ENCODE measurements around the gene METTL9. TPM values are rescaled to one million over a fixed set of nuclear protein-coding genes. Genes with fewer than 3 reads are reported as not detected.
"Not testable (repeated sequence)": the region's sequence is repeated elsewhere in the genome, so short reads cannot be mapped to it uniquely, and the experiment has no call there.

METTL9 gene
- total RNA-seq, result 10 to 100 TPM; 70.7 to 95.7 TPM

DNA sequence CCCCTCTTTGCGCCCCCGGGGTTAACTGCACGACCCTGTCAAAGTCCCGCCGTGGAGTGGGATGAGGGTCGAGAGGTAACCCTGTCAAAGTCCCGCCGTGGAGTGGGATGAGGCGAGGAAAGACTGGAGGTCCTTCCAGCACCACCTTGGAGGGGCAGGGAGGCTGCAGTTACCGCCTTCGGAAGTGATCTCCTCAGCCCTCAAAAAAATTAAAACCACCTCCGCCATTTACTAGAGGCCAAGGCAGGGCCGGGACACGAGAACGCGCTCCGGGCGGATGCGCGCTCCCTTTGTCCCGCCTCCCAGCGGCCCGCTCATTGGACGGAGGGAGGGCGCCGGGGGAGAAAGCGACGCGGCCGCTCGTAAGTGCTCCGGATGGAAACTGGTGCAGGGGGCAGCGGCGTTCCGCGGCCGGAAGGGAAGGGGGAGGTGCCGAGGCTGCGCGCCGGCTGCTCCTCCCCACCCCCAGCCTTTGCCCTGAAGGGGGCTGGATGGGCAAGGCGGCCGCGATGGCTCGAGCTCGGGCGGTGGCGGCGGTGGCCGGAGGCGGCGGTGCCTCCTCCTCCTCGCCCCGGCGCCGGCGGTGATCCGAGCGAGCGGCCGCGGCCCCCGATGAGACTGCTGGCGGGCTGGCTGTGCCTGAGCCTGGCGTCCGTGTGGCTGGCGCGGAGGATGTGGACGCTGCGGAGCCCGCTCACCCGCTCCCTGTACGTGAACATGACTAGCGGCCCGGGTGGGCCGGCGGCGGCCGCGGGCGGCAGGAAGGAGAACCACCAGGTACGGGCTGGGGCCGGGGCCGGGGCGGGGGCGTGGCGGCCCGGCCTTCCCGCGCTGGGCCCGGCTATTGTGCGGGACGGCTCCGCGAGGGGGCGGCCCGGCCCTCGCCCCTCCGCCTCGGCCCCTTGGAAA is at the start of gene METTL9:
METTL9 (plus strand) TSS at position 456 of the 909 bp plus-strand sequence; CDS start at position 613, 157 bp downstream.
- peak within 1 kb of the TSS; percentile 94 for H3K27ac Mint-ChIP-seq
- ATAC-seq (replicated peaks), result peak; percentile 96
- H3K36me3 Mint-ChIP-seq (ENCODE audit: low read depth), result no peaks in the 10 kb centered on the region
- peaks cover 30% of the 10 kb centered on the region for H3K4me1 Mint-ChIP-seq
- H3K4me3 Mint-ChIP-seq, result peak within 1 kb of the TSS; percentile 97
- H3K9me3 Mint-ChIP-seq, result no peaks in the 10 kb centered on the region
- no peaks in the 10 kb centered on the region for H3K27me3 Mint-ChIP-seq

DNA sequence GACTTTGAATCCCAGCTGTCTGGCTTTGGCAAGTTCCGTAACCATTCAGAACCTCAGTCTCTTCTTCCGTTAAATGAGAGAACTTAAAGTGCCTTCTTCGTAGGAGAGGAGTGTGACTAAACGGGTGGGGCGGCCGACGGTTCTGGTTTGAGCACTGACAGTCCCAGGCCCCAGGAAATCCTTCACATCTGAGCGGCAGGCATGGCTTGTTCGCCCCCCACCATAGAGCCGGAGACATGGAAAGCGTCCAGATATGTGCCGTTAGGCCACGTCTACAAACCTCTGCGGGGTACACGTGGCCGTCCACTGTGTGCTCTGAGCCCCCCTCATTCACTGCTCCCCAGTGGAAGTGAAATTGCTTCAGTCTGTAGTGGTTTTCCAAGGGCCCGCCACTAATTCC is 49.4 kb upstream of the METTL9 start:
- not testable (repeated sequence) for H3K9me3 Mint-ChIP-seq; ATAC-seq (replicated peaks); H3K27ac Mint-ChIP-seq; H3K27me3 Mint-ChIP-seq; H3K4me1 Mint-ChIP-seq; H3K4me3 Mint-ChIP-seq; H3K36me3 Mint-ChIP-seq (ENCODE audit: low read depth)

DNA sequence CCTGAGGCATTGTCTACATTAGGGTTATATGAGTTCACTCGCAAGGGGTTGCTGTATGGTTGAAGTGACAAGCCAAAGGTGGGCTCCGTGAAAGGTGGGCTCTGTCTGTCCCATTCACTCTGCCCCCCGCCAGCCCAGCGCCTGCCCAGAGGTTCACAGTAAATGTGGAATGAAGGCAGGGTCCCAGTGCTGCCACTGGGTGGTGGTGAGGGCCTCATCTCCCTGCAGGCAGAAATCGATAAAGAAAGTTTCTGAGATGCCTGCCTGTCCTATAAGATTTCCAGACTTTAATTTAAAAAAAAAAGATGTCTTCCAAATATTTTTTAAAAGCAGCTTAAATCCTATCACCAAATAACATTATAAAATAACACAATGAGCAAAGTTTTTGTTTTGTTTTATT is 48.9 kb upstream of the METTL9 start:
- ATAC-seq (replicated peaks); H3K27ac Mint-ChIP-seq; H3K4me1 Mint-ChIP-seq: not testable (repeated sequence)

DNA sequence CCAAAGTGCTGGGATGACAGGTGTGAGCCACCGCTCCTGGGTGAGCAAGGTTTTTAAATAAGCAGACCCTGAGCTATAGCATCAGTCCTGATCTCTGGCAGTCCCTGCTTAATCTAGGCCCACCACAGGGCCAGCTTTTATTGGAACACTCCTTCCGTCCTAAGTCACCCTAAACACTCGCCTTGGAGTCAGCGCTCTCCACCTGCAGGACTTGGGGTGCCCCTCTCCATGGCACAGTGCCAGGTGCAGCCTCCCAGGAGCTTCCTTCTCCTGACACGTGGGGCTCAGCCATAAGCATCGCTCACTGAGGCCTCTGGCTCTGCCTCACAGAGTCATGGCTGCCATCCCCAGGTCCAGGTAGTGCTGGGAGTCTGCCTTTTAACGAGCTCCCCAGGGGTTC is 48.3 kb upstream of the METTL9 start:
- ATAC-seq (replicated peaks); H3K36me3 Mint-ChIP-seq (ENCODE audit: low read depth); H3K27ac Mint-ChIP-seq; H3K4me3 Mint-ChIP-seq; H3K27me3 Mint-ChIP-seq; H3K9me3 Mint-ChIP-seq; H3K4me1 Mint-ChIP-seq: not testable (repeated sequence)

More for the DNA sequence above, 48.9 kb upstream of the METTL9 start:
- H3K4me3 Mint-ChIP-seq; H3K27me3 Mint-ChIP-seq; H3K9me3 Mint-ChIP-seq; H3K36me3 Mint-ChIP-seq (ENCODE audit: low read depth): not testable (repeated sequence)

DNA sequence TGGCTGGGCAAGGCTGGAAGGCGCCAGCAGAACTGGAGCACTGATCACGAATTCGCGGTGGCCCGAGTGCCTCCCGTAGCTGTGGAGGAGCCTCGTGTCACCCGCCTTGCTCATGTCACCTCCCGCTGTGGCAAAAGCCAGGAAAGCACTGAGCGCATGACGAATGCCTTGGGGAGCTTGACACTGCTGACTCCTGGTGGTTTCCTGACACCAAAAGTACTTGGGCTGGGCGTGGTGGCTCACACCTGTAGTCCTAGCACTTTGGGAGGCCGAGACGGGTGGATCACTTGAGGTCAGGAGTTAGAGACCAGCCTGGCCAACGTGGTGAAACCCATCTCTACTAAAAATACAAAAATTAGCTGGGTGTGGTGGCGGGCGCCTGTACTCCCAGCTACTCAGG is 47.8 kb upstream of the METTL9 start:
- H3K36me3 Mint-ChIP-seq (ENCODE audit: low read depth); H3K27me3 Mint-ChIP-seq; H3K27ac Mint-ChIP-seq; H3K4me1 Mint-ChIP-seq; H3K4me3 Mint-ChIP-seq; ATAC-seq (replicated peaks); H3K9me3 Mint-ChIP-seq: not testable (repeated sequence)

DNA sequence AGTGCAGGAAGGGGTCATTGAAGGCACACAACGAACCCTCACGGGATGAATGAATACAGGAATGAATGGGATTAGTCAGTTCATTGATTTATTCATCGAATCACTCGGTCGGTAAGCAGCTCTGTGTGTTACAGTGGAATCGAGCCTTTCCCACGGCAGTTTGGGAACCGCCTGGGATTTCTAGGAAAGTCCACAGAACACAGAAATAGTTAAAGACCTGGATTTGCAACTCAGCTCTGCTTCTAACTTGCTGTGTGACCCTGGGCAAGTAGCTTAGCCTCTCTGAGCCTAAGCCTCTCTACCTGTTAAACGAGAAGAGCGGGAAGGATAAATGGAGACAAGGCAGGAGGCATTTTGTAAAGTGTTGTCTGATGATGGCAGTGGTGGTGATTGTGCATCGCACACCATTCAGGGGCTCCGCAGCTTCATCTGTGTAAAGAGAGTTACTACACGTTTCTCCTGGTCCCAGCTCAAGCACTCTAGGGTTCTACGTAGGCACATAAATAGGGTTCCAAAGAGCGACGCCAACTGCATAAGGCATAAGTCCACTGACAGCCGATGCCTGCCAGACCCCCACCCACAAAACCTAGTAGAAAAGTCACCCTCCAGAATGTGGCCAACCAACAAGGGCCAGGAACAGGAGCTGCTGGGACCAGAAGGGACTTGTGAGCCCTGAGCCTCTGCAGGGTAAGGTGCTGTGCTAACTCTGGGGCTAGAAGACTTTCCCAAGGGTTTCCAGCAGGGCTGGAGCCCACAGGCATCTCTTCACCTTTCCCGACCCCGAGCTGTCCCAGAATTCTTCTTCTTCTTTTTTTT is 45.7 kb upstream of the METTL9 start:
- H3K36me3 Mint-ChIP-seq (ENCODE audit: low read depth); H3K27me3 Mint-ChIP-seq; H3K4me1 Mint-ChIP-seq; H3K27ac Mint-ChIP-seq; H3K9me3 Mint-ChIP-seq; ATAC-seq (replicated peaks): not testable (repeated sequence)
- peak overlapping the region; percentile 7 for H3K4me3 Mint-ChIP-seq

DNA sequence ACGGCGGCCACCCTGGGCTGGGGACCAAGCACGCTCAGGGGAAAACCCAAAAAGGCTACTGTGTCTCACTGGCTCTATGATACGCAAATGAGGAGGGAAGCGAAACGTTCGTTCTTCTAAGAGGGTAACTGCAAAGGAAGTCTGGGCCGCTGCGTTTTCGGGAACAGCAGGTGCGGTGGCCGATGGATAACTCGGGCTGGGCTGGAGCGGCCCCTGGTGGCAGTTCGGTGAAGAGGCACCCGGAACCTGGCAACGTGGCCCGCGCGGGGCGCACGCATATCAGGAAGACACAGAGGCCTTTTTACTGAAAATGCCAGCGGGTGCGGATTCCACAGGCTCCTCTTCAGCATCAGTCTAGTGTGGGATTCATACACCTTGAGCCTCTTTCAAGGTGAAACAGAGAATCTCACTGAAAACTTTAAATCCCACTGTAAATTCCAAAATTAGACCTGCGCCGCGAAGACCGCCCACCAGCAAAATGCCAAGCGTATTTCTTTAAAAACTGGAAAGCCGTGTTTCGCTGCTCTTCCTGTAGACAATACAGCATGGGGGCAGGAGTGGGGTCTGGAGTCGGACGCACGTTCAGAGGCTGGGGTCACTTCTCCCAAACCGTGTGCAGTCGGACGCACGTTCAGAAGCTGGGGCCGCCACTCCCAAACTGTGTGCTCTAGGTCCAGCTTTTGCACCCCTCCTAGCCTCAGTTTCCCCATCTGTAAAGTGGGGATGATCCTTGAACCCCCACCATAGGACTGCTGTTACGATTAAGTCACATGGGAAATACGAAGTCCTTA is 44.4 kb upstream of the METTL9 start:
- H3K4me1 Mint-ChIP-seq, result peaks cover 5% of the 10 kb centered on the region
- no peaks in the 10 kb centered on the region for H3K9me3 Mint-ChIP-seq
- no peaks in the 10 kb centered on the region for H3K36me3 Mint-ChIP-seq (ENCODE audit: low read depth)
- peak overlapping the region; percentile 59 for H3K4me3 Mint-ChIP-seq
- H3K27me3 Mint-ChIP-seq, result peaks cover 4% of the 10 kb centered on the region
- peak overlapping the region; percentile 51 for H3K27ac Mint-ChIP-seq
- ATAC-seq (replicated peaks), result peak; percentile 98

DNA sequence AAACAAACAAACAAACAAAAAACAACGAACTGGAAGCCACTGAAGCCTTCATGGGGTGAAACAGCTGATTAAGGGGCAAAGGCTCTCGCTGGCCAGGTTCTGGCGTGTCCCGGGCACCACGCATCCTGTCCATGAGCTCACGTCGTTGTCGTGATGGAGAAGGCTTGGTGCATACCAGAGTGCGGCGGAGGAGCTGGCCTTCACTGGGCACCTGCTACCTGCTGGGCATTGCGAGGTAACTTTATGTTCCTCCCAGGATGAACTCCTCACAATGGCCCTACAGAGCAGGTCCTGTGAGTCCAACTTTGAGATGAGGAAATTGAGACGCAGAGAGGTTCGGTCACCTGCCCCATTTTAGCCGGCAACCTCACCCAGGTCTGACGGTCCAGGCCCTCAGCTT is 43.8 kb upstream of the METTL9 start:
- not testable (repeated sequence) for H3K4me3 Mint-ChIP-seq; ATAC-seq (replicated peaks); H3K27me3 Mint-ChIP-seq; H3K9me3 Mint-ChIP-seq; H3K4me1 Mint-ChIP-seq; H3K36me3 Mint-ChIP-seq (ENCODE audit: low read depth)
- peak overlapping the region; percentile 51 for H3K27ac Mint-ChIP-seq

DNA sequence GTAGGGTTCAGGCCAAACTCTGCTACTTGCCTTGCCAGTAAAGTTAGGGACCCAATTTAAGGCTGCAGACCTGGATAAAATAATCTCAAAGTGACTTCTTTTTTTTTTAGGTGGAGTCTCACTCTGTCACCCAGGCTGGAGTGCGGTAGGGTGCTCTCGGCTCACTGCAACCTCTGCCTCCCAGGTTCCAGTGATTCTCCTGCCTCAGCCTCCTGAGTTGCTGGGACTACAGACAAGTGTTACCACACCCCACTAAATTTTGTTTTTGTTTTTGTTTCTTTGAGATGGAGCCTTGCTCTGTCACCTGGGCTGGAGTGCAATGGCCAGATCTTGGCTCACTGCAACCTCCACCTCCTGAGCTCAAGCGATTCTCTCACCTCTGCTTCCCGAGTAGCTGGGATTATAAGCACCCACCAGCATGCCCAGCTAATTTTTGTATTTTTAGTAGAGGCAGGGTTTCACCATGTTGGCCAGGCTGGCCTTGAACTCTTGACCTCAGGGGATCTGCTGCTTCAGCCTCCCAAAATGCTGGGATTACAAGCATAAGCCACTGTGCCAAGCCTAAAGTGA is 43.3 kb upstream of the METTL9 start:
- H3K27me3 Mint-ChIP-seq; H3K4me3 Mint-ChIP-seq; H3K27ac Mint-ChIP-seq; H3K9me3 Mint-ChIP-seq; H3K4me1 Mint-ChIP-seq; ATAC-seq (replicated peaks); H3K36me3 Mint-ChIP-seq (ENCODE audit: low read depth): not testable (repeated sequence)

DNA sequence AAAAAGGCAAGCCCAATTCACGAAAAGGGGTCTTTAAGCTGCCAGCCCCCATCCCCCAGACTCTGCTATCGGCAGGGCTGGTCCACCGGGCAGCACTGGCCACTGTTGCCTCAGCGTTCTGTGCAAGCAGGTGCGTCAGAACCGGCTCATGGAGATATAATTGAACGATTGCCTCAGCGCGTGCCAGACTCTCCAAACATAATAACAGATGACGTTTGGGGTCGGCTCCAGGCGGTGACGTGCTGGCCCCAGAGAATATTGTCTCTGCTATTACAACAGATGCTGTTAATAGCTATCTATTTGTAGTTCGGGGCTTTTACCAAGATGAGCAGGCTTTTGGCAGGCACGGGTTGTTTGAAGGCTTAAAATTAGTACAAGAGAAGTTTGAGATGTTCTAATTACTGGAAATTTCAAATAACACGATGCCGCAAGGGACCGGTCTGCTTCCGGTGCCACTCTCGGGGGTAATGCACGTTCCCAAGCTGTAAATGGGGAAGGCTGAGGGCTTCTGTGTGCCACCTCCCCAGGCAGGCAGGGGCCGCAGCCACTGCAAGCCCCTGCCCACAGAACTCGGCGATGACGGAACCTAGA is 42.6 kb upstream of the METTL9 start:
- not testable (repeated sequence) for H3K9me3 Mint-ChIP-seq; H3K27ac Mint-ChIP-seq; H3K27me3 Mint-ChIP-seq; ATAC-seq (replicated peaks); H3K4me3 Mint-ChIP-seq; H3K4me1 Mint-ChIP-seq; H3K36me3 Mint-ChIP-seq (ENCODE audit: low read depth)

DNA sequence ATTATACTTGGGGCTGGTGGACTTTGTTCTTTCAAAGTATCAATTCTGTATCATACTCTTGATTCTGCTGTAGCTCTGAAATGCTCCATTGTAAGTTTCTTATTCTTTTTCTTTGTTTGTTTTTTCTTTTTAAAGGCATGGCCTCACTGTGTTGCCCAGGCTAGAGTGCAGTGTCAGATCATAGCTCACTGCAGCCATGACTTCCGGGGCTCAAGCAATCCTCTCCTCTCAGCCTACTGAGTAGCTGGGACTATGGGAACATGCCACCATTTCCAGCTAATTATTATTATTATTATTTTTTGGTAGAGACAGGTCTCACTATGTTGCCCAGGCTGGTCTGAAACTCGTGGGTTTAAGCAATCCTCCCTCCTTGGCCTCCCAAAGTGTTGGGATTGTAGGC is 38.9 kb upstream of the METTL9 start:
- Mint-ChIP-seq H3K9me3 (no peaks in the 10 kb centered on the region), H3K4me3 (no peak overlapping the region), H3K27me3 (peaks cover 4% of the 10 kb centered on the region), H3K27ac (no peak overlapping the region), H3K36me3 (ENCODE audit: low read depth) (no peaks in the 10 kb centered on the region), H3K4me1 (no peaks in the 10 kb centered on the region)
- no peak for ATAC-seq (replicated peaks)

DNA sequence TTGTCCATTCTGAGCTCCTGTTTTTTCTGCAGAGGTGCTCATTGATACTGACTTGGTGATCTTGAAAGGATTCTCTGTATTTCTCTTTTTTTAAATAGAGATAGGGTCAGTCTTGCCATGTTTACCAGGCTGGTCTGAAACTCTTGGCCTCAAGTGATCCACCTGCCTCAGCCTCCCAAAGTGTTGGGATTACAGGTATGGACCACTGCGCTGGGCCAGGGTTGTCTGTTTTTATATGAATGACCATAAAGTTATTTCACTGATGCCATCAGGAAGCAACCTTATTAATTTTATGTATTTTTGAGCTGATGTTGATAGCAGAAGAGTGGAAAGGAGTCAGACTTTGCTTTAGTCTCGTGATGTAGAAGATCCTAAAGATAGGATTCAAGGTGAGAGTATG is 35.7 kb upstream of the METTL9 start:
- H3K27me3 Mint-ChIP-seq, result no peaks in the 10 kb centered on the region
- H3K27ac Mint-ChIP-seq, result no peak overlapping the region
- no peaks in the 10 kb centered on the region for H3K9me3 Mint-ChIP-seq
- ATAC-seq (replicated peaks), result no peak
- H3K4me1 Mint-ChIP-seq, result no peaks in the 10 kb centered on the region
- H3K4me3 Mint-ChIP-seq, result no peak overlapping the region
- no peaks in the 10 kb centered on the region for H3K36me3 Mint-ChIP-seq (ENCODE audit: low read depth)

DNA sequence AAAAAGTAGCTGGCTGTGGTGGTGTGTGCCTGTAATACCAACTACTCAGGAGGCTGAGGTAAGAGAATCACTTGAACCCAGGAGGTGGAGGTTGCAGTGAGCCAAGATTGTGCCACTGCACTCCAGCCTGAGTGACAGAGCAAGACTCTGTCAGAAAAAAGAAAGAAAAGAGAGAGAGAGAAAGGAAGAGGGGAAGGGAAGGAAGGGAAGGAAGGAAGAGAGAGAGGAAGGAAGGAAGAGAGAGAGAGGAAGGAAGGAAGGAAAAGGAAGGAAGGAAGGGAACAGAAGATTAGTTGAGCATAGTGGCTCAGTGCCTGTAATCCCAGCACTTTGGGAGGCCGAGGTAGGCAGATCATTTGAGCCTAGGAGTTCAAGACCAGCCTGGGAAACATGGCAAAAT is 35.0 kb upstream of the METTL9 start:
- H3K36me3 Mint-ChIP-seq (ENCODE audit: low read depth); H3K9me3 Mint-ChIP-seq; H3K4me3 Mint-ChIP-seq; H3K4me1 Mint-ChIP-seq; ATAC-seq (replicated peaks); H3K27me3 Mint-ChIP-seq: not testable (repeated sequence)
- H3K27ac Mint-ChIP-seq, result peak overlapping the region; percentile 11

DNA sequence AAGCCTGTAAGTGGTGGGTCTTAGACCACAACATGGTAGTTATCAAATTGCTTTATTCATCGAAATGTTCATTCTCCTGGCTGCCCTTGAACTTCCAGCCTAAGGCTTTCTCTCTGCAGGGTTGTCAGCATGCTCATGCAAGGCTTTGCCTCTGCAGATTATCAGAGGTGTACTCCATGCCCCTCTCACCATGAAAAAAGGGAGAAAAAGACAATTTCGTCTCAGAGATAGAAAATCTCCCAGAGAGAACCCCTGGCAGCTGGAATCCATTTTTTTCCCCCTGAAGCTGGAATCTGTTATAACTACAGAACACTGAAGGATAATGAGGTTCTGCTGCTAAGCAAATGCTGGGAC is 33.9 kb upstream of the METTL9 start:
- no peak for ATAC-seq (replicated peaks)
- H3K4me1 Mint-ChIP-seq, result no peaks in the 10 kb centered on the region
- H3K4me3 Mint-ChIP-seq, result no peak overlapping the region
- peaks cover 3% of the 10 kb centered on the region for H3K27me3 Mint-ChIP-seq
- no peaks in the 10 kb centered on the region for H3K9me3 Mint-ChIP-seq
- H3K36me3 Mint-ChIP-seq (ENCODE audit: low read depth), result no peaks in the 10 kb centered on the region
- no peak overlapping the region for H3K27ac Mint-ChIP-seq

All from activated T-helper 17 cell treated with anti-CD3 and anti-CD28 coated beads, Interleukin-2, amount 50 U/mL, for 72 hours (primary cell).